T47D (cell line): Measurements from ENCODE around the gene CBFA2T2.
"Not testable (repeated sequence)": the region's sequence is repeated elsewhere in the genome, so short reads cannot be mapped to it uniquely, and the experiment has no call there.

Experiments used
- DNase-seq, 2 experiments: peaks; one replicate each; pipeline versions ENCODE4 v3.0.0 to v3.0.0-alpha.2; 2011 to 2012; ENCODE audit warnings: low read depth in 1 of 2, low spot score in 1 of 2
- JUND ChIP-seq: IDR thresholded peaks from 2 replicates; pipeline ENCODE4 v1.6.1; 2012; ENCODE audit warnings: low read depth
- in situ Hi-C: cut with HindIII; loops from 2 replicates; pipeline ENCODE4 v1.10.0; 2016; ENCODE audit warnings: low sequenced_read_pairs, low pct_unique_long_range_greater_than_20kb

Gene CBFA2T2

GRCh38 chr20:33624399-33624798, 134.5 kb downstream of the CBFA2T2 start:
- in situ Hi-C loops = no loop called here
- DNase-seq = no peak
- TF ChIP-seq JUND = no peak

DNA sequence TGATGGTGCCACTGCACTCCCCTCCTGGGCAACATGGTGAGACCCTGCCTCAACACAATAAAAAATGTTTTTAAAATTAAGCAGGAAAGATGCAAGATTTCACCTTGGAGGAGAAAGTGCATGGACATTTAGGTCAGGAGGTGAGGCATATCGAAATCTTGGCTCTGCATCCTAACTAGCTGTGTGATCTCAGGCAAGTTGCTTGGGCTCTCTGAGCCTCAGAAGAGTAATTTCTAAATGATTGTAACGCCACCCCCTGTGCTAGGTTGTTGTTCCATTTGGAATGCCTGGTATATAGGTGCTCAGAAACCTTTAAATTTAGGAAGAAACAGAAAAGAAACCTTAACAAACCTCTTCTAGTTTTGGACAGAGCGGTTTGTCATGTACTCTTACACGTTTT, 136.3 kb downstream of the CBFA2T2 start:
- in situ Hi-C loops = no loop called here
- no peak for DNase-seq
- no peak for TF ChIP-seq JUND

GRCh38 chr20:33627577-33628216, 137.8 kb downstream of the CBFA2T2 start:
- no peak for TF ChIP-seq JUND
- in situ Hi-C loops = no loop called here
- DNase-seq = no peak

GRCh38 chr20:33629533-33629932, 139.6 kb downstream of the CBFA2T2 start:
- DNase-seq = no peak
- no peak for TF ChIP-seq JUND
- in situ Hi-C loops = no loop called here

DNA sequence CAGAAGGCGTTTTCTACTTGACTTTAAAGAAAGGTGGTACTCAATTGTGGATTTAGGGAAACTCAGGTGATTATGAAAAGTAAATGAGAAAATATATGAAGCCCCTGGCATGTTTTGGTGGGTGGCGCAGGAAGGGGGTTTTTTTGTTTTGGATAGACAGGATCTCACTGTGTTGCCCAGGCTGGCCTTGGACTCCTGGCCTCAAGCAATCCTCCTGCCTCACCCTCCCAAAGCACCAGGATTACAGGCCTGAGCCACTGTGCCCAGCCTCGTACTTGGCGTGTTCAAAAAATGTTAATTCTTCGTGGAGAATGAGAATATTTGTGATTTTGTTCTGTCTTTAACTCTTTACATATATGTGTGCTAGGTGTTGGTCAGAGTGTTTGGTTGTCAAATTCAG, 140.1 kb downstream of the CBFA2T2 start:
- no peak for DNase-seq
- TF ChIP-seq JUND = no peak
- in situ Hi-C loops = no loop called here

DNA sequence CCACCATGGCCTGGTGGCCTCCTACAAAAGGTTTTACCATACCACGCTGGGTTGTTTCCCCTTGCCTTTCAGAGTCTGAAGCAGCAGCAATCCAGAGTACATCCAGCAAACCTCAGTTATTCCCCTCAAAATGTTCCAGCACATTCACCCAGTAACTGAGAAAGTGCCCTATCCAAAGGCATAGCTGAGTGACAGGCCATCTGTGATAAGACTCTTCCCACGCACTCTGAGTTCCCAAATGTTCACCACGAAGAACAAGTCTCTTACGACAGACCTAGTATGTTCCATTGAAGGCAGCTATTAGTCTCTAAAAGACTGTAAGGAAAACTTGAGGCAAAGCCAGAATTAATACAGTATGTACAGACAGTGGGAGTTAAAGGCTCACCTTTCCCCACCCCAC, 140.6 kb downstream of the CBFA2T2 start:
- in situ Hi-C loops = no loop called here
- DNase-seq = no peak
- no peak for TF ChIP-seq JUND

- DNase-seq, in situ Hi-C loops: not testable (repeated sequence)
Observed at GRCh38 chr20:33631910-33632309, 142.0 kb downstream of the CBFA2T2 start.

GRCh38 chr20:33635341-33635740, 145.4 kb downstream of the CBFA2T2 start:
- in situ Hi-C loops = no loop called here
- no peak for TF ChIP-seq JUND
- DNase-seq = no peak

GRCh38 chr20:33636776-33637175, 146.9 kb downstream of the CBFA2T2 start:
- in situ Hi-C loops = no loop called here
- TF ChIP-seq JUND = no peak
- DNase-seq = no peak

- no peak for DNase-seq
- TF ChIP-seq JUND = no peak
- in situ Hi-C loops = no loop called here
Observed at GRCh38 chr20:33640287-33640686, 150.4 kb downstream of the CBFA2T2 start.

DNA sequence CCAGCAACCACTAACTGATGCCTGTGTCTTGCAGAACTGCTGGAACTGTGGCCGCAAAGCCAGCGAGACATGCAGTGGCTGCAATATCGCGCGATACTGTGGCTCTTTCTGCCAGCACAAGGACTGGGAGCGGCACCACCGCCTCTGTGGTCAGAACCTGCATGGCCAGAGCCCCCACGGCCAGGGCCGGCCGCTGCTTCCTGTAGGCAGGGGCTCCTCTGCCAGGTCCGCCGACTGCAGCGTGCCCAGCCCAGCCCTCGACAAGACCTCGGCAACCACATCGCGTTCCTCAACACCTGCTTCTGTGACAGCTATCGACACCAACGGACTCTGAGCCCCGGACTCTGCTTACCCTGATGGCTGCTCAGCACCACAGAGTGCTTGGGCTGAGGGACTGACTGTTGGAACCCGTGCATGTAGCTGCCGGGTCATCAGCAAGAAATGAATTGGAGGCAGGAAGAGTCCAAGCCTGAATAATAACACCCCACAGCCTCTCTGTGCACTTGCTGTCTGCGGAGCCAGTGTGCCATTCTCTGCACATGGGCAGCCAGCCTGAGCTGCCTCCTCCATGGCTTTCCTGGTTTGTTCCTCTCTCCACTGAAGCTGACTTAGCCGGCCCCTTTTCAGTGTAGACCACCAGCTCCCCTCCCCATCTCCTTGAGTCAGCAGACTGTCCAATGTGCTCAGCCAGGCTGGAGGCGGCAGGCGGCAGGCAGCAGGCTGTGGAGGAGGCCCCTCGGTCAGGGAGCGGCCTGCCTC, 154.6 kb downstream of the CBFA2T2 start:
- no peak for DNase-seq
- in situ Hi-C loops = no loop called here
- no peak for TF ChIP-seq JUND

- in situ Hi-C loops = no loop called here
- no peak for DNase-seq
- no peak for TF ChIP-seq JUND
Observed at GRCh38 chr20:33645072-33645358, 155.1 kb downstream of the CBFA2T2 start.

DNA sequence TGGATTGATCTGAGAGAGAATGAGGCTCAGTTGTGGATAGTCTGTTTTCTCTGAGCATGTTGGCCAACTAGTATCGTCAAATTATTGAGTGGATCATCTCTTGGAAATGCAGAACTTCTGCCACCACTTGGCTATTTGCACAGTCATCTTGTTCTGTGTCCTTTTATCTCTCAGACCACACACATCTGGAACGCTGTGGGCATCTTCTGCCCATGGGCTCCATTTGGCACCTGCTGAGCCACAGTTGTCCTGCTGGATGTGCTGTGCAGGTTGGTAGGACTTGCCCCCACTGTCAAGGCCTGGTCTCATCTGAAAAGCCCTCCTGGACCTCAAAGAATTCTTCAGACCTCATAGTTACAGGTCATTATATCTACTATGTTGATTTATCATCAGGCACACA, 155.5 kb downstream of the CBFA2T2 start:
- no peak for DNase-seq
- no peak for TF ChIP-seq JUND
- in situ Hi-C loops = no loop called here

- no peak for DNase-seq
- in situ Hi-C loops = no loop called here
- no peak for TF ChIP-seq JUND
Observed at GRCh38 chr20:33646191-33646590, 156.3 kb downstream of the CBFA2T2 start.

- DNase-seq, in situ Hi-C loops: not testable (repeated sequence)
Observed at GRCh38 chr20:33646959-33647602, 157.2 kb downstream of the CBFA2T2 start.
